Measurements from ENCODE around the gene SOCS1. TPM values are rescaled to one million over a fixed set of nuclear protein-coding genes. Genes with fewer than 3 reads are reported as not detected.
"Not testable (repeated sequence)": the region's sequence is repeated elsewhere in the genome, so short reads cannot be mapped to it uniquely, and the experiment has no call there.

SOCS1 gene
- total RNA-seq, 1 donor from 2014 or later = 10.6 TPM

GRCh38 chr16:11224894-11225676, 30.9 kb downstream of the SOCS1 start:
- Mint-ChIP-seq H3K36me3 (ENCODE audit: unreplicated experiment) (no peaks in the 10 kb centered on the region), H3K4me1 (ENCODE audit: unreplicated experiment) (peaks cover 8% of the 10 kb centered on the region), H3K27me3 (ENCODE audit: unreplicated experiment) (peaks cover 2% of the 10 kb centered on the region), H3K4me3 (ENCODE audit: unreplicated experiment) (no peak overlapping the region), H3K27ac (ENCODE audit: unreplicated experiment) (no peak overlapping the region), H3K9me3 (ENCODE audit: unreplicated experiment) (no peaks in the 10 kb centered on the region)
- TF ChIP-seq, protein P1, sequence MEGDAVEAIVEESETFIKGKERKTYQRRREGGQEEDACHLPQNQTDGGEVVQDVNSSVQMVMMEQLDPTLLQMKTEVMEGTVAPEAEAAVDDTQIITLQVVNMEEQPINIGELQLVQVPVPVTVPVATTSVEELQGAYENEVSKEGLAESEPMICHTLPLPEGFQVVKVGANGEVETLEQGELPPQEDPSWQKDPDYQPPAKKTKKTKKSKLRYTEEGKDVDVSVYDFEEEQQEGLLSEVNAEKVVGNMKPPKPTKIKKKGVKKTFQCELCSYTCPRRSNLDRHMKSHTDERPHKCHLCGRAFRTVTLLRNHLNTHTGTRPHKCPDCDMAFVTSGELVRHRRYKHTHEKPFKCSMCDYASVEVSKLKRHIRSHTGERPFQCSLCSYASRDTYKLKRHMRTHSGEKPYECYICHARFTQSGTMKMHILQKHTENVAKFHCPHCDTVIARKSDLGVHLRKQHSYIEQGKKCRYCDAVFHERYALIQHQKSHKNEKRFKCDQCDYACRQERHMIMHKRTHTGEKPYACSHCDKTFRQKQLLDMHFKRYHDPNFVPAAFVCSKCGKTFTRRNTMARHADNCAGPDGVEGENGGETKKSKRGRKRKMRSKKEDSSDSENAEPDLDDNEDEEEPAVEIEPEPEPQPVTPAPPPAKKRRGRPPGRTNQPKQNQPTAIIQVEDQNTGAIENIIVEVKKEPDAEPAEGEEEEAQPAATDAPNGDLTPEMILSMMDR (IDR thresholded peaks at IDR 0.05) = no peak
- no peak for DNase-seq (ENCODE audit: extremely low spot score, unreplicated experiment)

DNA sequence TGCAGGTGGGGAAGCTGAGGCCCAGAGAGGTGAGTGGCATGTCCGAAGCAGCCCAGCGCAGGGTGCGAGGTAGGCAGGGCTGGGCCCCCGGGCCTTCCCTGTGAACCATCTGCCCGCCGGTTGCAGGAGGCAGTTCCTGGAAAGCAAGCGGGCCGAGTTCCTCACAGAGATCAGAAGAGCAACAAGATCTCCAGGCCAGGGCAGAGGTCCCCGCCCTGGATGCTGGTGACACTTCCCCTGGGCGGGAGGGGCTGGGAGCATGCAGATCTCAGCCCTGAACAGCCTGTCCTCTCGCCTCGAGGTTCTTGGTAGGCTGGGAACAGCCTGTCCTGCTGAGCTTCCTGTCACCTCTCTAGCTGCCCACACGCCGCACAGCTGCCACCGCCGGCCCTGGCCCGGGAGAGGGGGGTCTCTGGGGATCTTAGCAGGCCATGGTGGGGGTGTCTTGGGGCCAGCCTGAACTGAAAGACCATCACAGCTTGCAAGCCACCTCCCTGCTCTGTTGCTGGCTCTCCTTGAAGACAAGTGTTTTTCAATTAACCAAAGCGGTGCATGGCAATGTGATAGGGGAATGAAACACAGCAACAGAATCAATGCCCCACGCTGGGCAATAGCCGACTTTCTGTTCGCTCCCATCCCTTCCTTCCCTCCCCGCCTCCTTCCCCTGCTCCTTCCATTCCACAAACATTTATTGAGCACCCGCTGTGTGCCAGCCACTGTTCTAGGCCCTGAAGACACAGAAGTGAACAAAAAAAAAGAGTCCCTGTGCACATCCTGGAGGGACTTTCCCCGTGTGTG, 31.7 kb downstream of the SOCS1 start:
- no peak for DNase-seq (ENCODE audit: extremely low spot score, unreplicated experiment)
- Mint-ChIP-seq H3K27ac (ENCODE audit: unreplicated experiment) (no peak overlapping the region), H3K4me3 (ENCODE audit: unreplicated experiment) (no peak overlapping the region), H3K9me3 (ENCODE audit: unreplicated experiment) (no peaks in the 10 kb centered on the region), H3K27me3 (ENCODE audit: unreplicated experiment) (peaks cover 2% of the 10 kb centered on the region), H3K36me3 (ENCODE audit: unreplicated experiment) (no peaks in the 10 kb centered on the region), H3K4me1 (ENCODE audit: unreplicated experiment) (peaks cover 8% of the 10 kb centered on the region)
- TF ChIP-seq, protein P1 (IDR thresholded peaks at IDR 0.05) = no peak

GRCh38 chr16:11220507-11220906, 35.5 kb downstream of the SOCS1 start:
- H3K27ac Mint-ChIP-seq (ENCODE audit: unreplicated experiment); H3K36me3 Mint-ChIP-seq (ENCODE audit: unreplicated experiment); H3K4me3 Mint-ChIP-seq (ENCODE audit: unreplicated experiment); H3K4me1 Mint-ChIP-seq (ENCODE audit: unreplicated experiment); DNase-seq (ENCODE audit: extremely low spot score, unreplicated experiment); H3K9me3 Mint-ChIP-seq (ENCODE audit: unreplicated experiment); H3K27me3 Mint-ChIP-seq (ENCODE audit: unreplicated experiment): not testable (repeated sequence)

DNA sequence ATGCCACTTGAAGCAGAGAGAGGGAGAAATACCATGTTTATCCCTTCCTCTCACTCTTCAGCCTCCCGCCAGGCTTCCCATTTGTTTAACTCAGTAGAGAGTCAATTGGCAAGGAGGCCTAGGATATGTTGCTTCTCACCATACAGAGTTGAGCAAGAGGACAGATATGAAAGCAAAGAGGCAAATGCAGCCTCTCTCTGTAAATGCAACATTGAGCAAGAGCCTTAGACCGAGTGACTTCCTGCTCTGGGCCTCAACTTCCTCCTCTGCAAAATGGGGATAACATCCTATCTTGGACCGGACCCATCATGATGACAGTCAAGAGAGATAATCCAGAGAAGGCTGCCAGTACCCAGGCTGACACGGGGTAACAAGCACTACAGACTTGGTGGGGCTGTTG, 36.8 kb downstream of the SOCS1 start:
- TF ChIP-seq, protein P1 (IDR thresholded peaks at IDR 0.05) = no peak
- no peaks in the 10 kb centered on the region for H3K27me3 Mint-ChIP-seq (ENCODE audit: unreplicated experiment)
- DNase-seq (ENCODE audit: extremely low spot score, unreplicated experiment) = no peak
- H3K9me3 Mint-ChIP-seq (ENCODE audit: unreplicated experiment) = peaks cover 6% of the 10 kb centered on the region
- H3K4me1 Mint-ChIP-seq (ENCODE audit: unreplicated experiment) = peaks cover under 1% of the 10 kb centered on the region
- no peak overlapping the region for H3K27ac Mint-ChIP-seq (ENCODE audit: unreplicated experiment)
- no peak overlapping the region for H3K4me3 Mint-ChIP-seq (ENCODE audit: unreplicated experiment)
- H3K36me3 Mint-ChIP-seq (ENCODE audit: unreplicated experiment) = no peaks in the 10 kb centered on the region

GRCh38 chr16:11218604-11218962, 37.4 kb downstream of the SOCS1 start:
- H3K9me3 Mint-ChIP-seq (ENCODE audit: unreplicated experiment) = peaks cover 6% of the 10 kb centered on the region
- H3K27ac Mint-ChIP-seq (ENCODE audit: unreplicated experiment) = no peak overlapping the region
- H3K36me3 Mint-ChIP-seq (ENCODE audit: unreplicated experiment) = no peaks in the 10 kb centered on the region
- no peak for DNase-seq (ENCODE audit: extremely low spot score, unreplicated experiment)
- H3K27me3 Mint-ChIP-seq (ENCODE audit: unreplicated experiment) = no peaks in the 10 kb centered on the region
- no peaks in the 10 kb centered on the region for H3K4me1 Mint-ChIP-seq (ENCODE audit: unreplicated experiment)
- TF ChIP-seq, protein P1 (IDR thresholded peaks at IDR 0.05) = peak; percentile 51
- no peak overlapping the region for H3K4me3 Mint-ChIP-seq (ENCODE audit: unreplicated experiment)
